Measurements from ENCODE around the gene B3GNT3.

The B3GNT3 gene

DNA sequence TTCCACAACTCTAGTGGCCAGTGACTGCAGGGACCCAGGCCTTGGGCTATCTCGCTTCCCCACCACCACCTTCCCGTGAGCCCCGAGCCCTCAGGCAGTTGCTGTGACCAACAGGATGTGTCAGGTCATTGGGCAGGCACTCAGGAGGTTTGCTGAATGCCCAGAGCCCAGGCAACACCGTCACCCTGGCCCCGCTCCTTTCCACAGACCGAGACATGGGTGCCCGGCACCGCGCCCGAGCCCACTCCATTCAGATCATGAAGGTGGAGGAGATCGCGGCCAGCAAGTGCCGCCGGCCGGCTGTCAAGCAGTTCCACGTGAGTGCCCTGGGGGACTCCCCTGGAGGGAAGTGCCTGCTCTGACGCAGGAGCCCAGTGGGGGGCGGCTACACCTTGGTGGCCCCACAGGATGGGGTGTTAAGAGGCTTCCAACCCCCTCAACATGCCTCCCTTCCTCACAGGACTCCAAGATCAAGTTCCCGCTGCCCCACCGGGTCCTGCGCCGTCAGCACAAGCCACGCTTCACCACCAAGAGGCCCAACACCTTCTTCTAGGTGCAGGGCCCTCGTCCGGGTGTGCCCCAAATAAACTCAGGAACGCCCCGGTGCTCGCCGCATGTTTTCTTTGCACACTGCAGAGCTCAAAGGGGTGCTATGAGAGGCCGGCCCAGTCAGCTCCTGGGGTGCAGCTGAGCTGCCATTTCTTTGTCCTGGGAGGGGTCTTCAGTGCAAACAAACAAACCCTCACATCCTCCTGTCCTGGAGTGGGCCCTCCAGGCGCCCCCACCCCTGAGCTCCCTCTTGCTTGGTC, 68.0 kb downstream of the B3GNT3 start:
- DNase-seq: no peak

All from stimulated activated naive CD4-positive, alpha-beta T cell treated with Interleukin-2 at 50 U/mL for 16 hours (primary cell).